Measurements from ENCODE around the gene FIZ1.

FIZ1 gene

DNA sequence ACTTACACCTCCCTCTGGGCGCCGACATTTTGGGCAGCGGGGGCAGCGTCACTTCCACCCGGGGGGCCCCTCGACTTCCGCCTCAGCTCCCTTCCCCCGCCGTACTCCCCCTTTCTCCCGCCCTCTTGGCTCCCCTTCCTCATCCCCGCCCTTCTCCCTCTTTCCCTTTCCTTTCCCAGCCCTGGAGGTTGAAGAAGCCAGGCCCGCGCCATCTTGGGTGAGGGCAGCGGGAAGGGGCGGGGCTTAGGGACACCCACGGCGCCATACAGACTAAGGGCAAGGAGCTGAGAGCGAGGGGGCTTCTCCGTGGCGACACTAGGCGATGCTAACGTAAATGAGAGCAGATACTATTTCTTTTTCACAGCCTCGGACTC lies at the start of gene FIZ1:
Gene FIZ1, minus strand, starts transcription at position 50 of the 374 bp plus-strand sequence. CDS start 1,652 bp downstream, outside the sequence.
- peak; percentile 97 to 98 for DNase-seq

DNA sequence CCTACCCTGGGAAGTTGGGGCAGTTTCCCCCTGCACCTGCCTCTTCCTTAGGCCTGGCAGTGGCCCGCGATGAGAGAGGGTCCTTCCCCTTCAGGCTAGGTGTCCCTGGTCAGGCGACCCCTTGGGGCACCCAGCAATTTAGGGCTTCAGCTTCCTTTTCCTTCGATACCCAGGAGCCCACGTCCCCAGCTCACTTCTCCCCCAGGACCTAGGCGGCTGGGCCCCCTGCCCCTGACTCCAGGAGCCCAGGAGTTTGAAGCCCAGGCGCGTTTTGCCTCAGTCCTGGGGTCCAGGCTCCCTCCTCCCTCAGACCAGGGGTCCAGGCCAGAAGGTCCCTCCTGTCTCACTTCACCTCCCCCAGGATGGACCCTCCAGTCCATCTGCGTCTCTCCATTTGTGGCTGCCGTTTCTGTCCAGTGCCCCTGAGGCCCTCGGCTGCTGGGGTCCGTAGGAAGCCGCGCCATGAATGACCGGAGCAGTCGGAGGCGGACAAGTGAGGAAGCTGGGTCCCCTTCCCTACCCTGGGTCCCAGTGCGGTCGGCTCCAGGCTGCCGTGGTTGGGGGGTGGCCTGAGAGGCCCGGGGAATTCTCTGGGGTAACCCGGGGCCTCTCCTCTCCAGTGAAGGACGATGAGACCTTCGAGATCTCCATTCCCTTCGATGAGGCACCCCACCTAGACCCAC lies 49.4 kb upstream of the FIZ1 start:
- no peak for DNase-seq

DNA sequence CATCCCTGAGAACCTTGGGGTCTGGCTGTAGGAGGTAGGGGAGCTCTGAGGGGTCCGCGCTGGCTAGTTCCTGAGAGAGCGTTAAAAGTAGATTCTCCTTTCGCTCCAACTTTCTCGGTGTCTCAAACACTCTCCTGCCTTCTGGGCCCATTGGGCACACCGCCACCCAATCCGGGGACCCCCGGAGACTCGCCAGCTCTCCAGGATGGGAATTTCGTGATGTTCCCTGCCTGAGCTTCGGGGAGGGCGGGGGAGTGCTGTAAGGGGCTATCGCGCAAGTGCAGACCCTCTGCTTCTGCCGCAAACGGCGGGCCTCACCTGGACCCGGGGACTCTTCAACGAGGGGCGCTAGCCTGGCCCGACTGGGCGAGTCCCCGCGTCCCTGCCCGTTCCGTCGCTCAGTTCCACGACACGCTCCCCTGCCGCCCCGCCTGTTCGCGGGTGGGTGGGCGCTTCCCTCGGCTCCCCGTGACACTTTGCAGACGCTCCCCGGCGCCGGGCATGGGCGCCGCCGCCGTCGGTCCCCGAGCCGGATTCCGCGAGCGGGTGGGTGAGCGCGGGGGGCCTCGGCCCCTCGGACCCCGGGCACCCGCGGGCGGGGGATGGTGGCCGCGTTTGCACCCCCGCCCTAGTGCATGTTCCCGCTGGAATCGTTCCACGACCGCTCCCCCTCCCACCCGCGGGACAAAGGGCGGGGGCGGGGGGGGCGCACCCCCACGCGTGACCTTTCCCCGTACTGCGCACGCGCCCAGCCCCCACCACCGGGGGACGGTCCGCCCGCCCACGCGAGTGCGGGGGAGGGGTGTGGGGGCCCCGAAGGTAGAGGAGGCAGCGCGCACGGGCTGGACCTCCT lies 48.6 kb upstream of the FIZ1 start, which contains the start of gene CCDC106:
Gene CCDC106, plus strand, starts transcription at position 481 of the 853 bp plus-strand sequence. CDS start 835 bp downstream, outside the sequence.
- DNase-seq, result peak; percentile 41 to 48

DNA sequence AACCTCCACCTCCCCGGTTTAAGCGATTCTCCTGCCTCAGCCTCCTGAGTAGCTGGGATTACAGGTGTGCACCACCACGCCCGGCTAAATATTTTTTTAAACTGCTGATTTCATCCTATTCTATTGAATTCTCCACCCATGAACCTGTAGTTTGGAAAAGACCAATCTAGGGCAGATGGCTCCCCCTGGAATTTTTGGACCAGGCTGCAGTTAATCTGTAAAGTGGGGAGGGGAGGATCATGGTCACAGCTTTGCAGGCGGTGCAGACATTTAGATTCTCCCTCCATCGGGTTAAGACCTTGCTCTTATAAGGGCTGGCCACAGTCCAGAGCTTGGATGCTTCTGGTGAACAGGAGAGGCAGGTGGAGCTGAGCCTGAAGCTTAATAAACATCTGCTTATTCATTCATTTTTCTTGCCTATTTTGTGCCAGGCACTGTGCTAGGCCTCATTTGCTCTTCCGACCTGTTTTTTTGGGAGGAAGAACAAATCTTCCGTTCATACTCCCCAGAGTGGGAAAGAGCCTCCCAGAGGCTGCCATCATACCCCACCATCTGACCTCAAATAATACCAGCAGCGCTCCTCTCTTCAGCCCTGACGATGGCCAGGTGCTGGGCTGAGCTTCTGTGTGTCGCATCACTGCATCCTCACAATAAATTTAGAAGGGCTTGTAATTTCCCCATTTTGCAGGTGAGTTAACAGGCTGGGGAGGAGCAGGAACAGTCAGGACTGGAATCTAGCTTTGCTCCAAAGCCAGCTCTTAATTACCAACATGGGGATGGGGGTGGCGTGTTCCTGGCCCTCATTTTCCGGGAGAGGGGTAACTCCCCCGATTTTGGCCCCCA lies 47.8 kb upstream of the FIZ1 start:
- DNase-seq, result no peak

GRCh38 chr19:55645512-55645881 lies 46.2 kb upstream of the FIZ1 start:
- no peak for DNase-seq

- no peak for DNase-seq
These were observed 45.7 kb upstream of the FIZ1 start for GRCh38 chr19:55644842-55645511.

- no peak for DNase-seq
These were observed 45.0 kb upstream of the FIZ1 start for GRCh38 chr19:55644191-55644833.

- no peak for DNase-seq
These were observed 44.5 kb upstream of the FIZ1 start for GRCh38 chr19:55643887-55644176.

- DNase-seq, result peak; percentile 74 to 82
These were observed 43.9 kb upstream of the FIZ1 start, which contains the start of gene ZNF581 for GRCh38 chr19:55643003-55643886. ZNF581 (plus strand) TSS chr19:55643649; CDS start chr19:55644572, 923 bp downstream.

- no peak for DNase-seq
These were observed 43.1 kb upstream of the FIZ1 start for GRCh38 chr19:55642153-55643002.

DNA sequence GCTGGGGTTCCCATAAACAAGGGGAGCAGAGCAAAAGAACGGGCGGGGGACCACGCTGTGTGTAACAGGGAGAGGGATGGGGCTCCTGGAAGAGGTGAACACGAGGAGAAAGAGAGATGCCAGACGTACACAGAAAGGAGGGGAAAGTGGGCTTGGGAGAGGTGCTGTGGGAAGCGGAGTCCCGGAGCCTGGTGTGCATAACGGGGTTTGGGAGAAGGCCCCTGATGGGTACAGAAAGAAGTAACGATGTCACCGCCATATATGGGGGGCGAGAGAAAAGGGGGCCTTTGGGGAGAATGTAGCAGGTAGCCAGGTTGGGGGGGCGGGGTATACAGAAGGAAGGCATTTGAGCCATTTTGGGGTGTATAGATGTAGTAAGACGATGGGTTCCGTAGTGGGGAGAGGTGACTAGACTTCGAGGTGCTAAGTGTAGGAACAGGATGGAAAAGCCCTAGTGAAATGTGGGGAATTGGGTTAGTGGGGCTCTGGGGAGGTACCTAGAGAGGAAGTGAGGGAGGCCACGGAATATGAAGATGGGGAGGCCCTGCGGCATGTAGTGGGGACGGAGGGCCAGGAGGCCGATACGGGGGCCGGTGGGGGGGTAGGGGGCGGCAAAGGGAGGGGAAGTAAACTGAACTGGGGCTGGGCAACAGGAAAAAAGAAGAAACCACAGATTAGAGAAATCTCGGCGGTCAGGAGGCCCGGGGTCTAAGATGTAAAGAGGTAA lies 42.3 kb upstream of the FIZ1 start:
- peak in 1 of 2 donors; percentile 42 for DNase-seq

DNA sequence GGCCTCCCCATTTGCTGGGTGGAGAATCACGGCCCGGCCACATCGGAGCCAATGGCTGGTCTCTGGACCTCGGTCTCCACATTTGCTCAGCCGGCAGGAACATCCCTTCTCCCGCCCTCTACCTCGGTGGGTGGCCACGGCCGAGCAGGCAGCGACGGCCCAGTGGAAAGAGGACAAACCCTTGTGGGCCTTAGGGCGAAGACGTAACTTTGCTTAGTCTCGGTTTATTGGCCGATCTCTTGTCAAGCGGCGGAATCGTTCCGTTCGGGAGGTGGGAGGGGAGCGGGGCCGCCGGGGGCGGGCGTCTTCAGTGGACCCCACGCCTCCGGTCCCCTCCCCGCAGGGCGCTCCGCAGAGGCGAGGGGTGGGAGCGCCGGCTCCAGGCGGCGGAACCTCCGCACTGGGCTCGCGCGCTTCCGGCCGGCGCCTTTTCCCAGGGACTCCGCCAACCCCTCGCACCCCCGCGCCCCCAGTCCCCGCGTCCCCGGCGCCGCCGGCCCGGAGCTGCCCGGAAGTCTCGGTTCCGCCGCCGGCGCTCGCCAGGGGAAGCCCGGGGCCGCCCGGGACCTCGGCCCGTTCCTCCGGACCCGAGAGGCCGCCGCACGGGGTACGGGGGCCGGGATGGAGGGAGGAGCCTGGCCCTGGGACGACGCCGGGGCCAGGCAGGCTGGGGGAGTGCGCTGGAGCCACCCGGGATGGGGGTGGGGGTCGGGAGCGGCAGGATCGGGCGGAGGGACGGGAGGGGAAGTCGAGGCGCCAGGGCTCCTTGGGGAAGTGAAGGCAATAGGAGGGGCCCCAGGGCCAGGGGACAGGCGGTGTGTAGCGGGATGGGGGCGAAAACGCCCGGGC lies 41.5 kb upstream of the FIZ1 start, which contains the start of gene ZNF580:
Gene ZNF580, plus strand, starts transcription at position 426 of the 849 bp plus-strand sequence. CDS start 1,507 bp downstream, outside the sequence.
- peak; percentile 57 to 68 for DNase-seq

DNA sequence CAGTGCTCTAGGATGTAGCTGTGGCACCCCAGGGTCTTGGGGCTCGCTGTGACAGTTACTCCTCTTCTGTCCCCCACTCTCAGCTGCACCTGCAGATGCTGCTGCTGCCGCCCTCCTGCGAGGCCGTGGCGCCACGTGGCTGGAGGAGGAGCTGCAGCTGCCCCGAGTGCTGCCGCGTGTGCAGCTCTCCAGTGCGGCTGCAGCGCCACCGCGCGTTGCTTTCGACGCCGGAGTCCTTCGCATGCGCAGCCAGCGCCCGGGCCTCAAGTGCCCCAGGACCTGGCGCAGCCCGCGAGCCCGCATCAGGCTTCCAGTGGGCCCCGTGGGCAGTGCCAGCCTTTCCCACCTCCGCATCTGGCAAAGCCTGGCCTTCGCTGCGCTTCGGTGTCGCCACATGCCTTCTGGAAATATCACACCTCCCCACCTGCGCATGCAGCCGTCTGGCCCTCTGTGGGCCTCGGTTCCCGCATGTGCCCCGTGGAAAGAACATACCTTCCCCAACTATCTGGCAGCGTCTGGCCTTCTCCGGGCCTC lies 40.8 kb upstream of the FIZ1 start:
- DNase-seq, result peak; percentile 80 to 85

DNA sequence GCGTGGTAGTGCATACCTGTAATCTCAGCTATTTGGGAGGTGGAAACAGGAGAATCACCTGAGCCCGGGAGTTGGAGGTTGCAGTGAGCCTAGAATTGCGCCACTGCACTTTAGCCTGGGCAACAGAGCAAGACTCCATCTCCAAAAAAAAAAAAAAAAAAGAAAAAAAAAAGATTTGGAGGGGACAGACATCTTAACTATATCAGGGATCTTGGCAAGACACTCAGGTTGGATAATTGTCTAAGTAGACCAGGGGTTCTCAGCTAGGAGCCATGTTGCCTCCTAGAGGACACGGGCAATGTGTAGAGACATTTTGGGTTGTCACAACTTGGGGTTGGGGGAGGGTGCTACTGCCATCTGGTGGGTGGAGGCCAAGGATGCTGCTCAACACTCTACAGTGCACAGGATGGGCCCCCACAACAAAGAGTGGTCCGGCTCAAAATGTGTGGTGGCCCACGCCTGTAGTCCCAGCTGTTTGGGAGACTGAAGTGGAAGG lies 39.6 kb upstream of the FIZ1 start:
- DNase-seq, result peak; percentile 67 to 70

GRCh38 chr19:55637534-55637933 lies 38.2 kb upstream of the FIZ1 start:
- no peak for DNase-seq

DNA sequence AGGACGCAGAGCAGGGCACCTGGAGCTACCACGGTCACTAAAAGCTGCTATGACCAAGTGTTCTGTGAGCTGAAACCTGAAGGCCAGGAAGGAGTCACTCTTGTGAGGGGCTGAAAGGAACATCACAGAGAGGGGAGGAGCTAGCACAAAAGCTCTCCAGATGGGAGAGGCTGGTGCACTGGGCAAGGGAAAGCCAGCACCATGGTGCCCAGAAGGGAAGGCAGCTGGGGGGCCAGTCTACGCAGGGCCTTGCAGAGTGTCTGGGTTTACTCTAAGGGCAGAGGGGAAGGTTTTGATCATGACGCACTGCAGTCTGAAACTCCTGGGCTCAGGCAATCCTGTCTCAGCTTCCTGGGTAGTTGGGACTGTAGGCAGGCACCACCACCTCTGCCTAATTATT lies 37.4 kb upstream of the FIZ1 start:
- DNase-seq, result no peak

DNA sequence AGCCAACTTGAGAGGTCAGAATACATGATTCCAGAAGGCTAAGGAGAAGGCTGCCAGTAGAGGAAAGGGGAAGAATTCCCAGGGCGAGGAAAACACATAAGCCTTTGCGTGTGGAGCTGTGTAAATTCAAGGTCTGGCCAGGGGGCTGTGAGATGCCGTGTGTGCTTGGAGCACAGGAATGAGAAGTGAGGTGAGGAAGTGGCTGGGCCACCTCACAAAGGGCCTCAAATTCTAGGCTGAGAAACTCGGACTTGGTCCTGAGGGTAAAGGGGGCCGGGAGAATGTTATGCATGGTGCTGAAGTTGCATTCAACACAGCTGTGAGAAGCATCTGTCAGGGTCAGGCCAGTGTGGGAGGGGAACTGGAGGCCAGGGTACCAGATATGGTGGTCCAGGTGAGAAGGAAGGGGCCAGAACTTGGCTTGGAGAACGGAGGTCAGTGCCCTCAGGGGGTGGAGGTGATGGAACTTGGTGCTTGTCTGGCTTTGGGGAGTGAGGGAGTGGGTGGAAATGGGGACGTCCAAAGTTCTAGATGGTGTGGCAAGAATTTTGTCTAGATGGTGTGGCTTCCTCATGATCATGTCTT lies 36.6 kb upstream of the FIZ1 start:
- DNase-seq, result no peak
